ENCODE results near the gene OSBPL2. TPM values are rescaled to one million over a fixed set of nuclear protein-coding genes. Genes with fewer than 3 reads are reported as not detected.

The OSBPL2 gene
- total RNA-seq, 1 experiment from 2014 or later = 41.4 TPM

GRCh38 chr20:62210496-62210855 is 27.8 kb upstream of the OSBPL2 start:
- ATAC-seq (no peak), DNase-seq (ENCODE audit: low read depth, low spot score) (no peak)
- Histone ChIP-seq H3K4me3 (ENCODE audit: low read depth in 2 of 2, low read length in 2 of 2) (no peak overlapping the region), H3K9me3 (ENCODE audit: control insufficient read depth, insufficient read depth, low read depth, low read length) (no peaks in the 10 kb centered on the region), H3K27me3 (ENCODE audit: control insufficient read depth, insufficient read depth, low read length) (no peaks in the 10 kb centered on the region), H3K36me3 (ENCODE audit: control insufficient read depth, insufficient read depth, low read length) (no peaks in the 10 kb centered on the region), H3K4me1 (ENCODE audit: control insufficient read depth, insufficient read depth, low read length) (peaks cover 11% of the 10 kb centered on the region), H3K27ac (ENCODE audit: low read length) (no peak overlapping the region)
- ChIA-PET POLR2A (no interaction called here), CTCF (no interaction called here)
- no TSS peak for BruUV-seq (replicated peaks)
- intact Hi-C loops (cut with micrococcal nuclease; ENCODE audit: unreplicated experiment) = no loop called here
- in situ Hi-C loops (cut with HindIII; ENCODE audit: low pct_unique_long_range_greater_than_20kb, low sequenced_read_pairs) = no loop called here
- TF ChIP-seq TCF7L2 (IDR thresholded peaks at IDR 0.05; ENCODE audit: low read depth, low read length) = no peak
- TF ChIP-seq POLR2AphosphoS5 (IDR thresholded peaks at IDR 0.05; ENCODE audit: low read depth, low read length) = no peak
- TF ChIP-seq SIN3A (IDR thresholded peaks at IDR 0.05; ENCODE audit: borderline replicate concordance, insufficient read depth, low read depth, low read length) = no peak
- TF ChIP-seq, protein P1, sequence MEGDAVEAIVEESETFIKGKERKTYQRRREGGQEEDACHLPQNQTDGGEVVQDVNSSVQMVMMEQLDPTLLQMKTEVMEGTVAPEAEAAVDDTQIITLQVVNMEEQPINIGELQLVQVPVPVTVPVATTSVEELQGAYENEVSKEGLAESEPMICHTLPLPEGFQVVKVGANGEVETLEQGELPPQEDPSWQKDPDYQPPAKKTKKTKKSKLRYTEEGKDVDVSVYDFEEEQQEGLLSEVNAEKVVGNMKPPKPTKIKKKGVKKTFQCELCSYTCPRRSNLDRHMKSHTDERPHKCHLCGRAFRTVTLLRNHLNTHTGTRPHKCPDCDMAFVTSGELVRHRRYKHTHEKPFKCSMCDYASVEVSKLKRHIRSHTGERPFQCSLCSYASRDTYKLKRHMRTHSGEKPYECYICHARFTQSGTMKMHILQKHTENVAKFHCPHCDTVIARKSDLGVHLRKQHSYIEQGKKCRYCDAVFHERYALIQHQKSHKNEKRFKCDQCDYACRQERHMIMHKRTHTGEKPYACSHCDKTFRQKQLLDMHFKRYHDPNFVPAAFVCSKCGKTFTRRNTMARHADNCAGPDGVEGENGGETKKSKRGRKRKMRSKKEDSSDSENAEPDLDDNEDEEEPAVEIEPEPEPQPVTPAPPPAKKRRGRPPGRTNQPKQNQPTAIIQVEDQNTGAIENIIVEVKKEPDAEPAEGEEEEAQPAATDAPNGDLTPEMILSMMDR (IDR thresholded peaks at IDR 0.05) = no peak

DNA sequence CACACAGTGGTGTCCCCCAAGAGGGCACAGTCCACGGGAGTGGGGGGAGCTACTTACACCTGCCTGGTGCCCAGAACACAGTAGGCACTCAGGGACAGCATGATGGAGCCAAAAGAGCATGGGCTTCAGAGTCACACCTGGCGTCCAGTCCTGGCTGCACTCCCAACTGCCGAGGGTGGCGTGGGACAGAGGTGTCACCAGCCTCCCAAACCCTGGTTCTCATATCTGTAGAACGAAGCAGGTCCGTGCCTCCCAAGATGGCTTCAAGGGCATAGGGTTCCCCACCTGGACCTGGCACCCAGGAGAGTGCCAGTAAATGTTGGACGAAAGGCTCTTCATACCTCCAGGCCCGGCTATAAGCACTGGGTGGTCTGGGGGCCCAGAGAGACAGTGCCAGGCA is 27.1 kb upstream of the OSBPL2 start:
- no peaks in the 10 kb centered on the region for H3K36me3 ChIP-seq (ENCODE audit: control insufficient read depth, insufficient read depth, low read length)
- ChIA-PET CTCF (no interaction called here), POLR2A (no interaction called here)
- no TSS peak for BruUV-seq (replicated peaks)
- ATAC-seq (no peak), DNase-seq (ENCODE audit: low read depth, low spot score) (no peak)
- H3K27me3 ChIP-seq (ENCODE audit: control insufficient read depth, insufficient read depth, low read length) = no peaks in the 10 kb centered on the region
- in situ Hi-C loops (cut with HindIII; ENCODE audit: low pct_unique_long_range_greater_than_20kb, low sequenced_read_pairs) = no loop called here
- peaks cover 11% of the 10 kb centered on the region for H3K4me1 ChIP-seq (ENCODE audit: control insufficient read depth, insufficient read depth, low read length)
- no peaks in the 10 kb centered on the region for H3K9me3 ChIP-seq (ENCODE audit: control insufficient read depth, insufficient read depth, low read depth, low read length)
- H3K4me3 ChIP-seq (ENCODE audit: low read depth in 2 of 2, low read length in 2 of 2) = no peak overlapping the region
- TF ChIP-seq SIN3A (IDR thresholded peaks at IDR 0.05; ENCODE audit: borderline replicate concordance, insufficient read depth, low read depth, low read length) = no peak
- TF ChIP-seq, protein P1 (IDR thresholded peaks at IDR 0.05) = no peak
- TF ChIP-seq, protein P2, sequence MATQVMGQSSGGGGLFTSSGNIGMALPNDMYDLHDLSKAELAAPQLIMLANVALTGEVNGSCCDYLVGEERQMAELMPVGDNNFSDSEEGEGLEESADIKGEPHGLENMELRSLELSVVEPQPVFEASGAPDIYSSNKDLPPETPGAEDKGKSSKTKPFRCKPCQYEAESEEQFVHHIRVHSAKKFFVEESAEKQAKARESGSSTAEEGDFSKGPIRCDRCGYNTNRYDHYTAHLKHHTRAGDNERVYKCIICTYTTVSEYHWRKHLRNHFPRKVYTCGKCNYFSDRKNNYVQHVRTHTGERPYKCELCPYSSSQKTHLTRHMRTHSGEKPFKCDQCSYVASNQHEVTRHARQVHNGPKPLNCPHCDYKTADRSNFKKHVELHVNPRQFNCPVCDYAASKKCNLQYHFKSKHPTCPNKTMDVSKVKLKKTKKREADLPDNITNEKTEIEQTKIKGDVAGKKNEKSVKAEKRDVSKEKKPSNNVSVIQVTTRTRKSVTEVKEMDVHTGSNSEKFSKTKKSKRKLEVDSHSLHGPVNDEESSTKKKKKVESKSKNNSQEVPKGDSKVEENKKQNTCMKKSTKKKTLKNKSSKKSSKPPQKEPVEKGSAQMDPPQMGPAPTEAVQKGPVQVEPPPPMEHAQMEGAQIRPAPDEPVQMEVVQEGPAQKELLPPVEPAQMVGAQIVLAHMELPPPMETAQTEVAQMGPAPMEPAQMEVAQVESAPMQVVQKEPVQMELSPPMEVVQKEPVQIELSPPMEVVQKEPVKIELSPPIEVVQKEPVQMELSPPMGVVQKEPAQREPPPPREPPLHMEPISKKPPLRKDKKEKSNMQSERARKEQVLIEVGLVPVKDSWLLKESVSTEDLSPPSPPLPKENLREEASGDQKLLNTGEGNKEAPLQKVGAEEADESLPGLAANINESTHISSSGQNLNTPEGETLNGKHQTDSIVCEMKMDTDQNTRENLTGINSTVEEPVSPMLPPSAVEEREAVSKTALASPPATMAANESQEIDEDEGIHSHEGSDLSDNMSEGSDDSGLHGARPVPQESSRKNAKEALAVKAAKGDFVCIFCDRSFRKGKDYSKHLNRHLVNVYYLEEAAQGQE (IDR thresholded peaks at IDR 0.05; ENCODE audit: insufficient read depth in 1 of 2, low read depth in 2 of 2, low read length in 1 of 2) = no peak
- TF ChIP-seq POLR2AphosphoS5 (IDR thresholded peaks at IDR 0.05; ENCODE audit: low read depth, low read length) = no peak
- TF ChIP-seq TCF7L2 (IDR thresholded peaks at IDR 0.05; ENCODE audit: low read depth, low read length) = no peak
- H3K27ac ChIP-seq (ENCODE audit: low read length) = no peak overlapping the region
- intact Hi-C loops (cut with micrococcal nuclease; ENCODE audit: unreplicated experiment) = no loop called here
